HG03558 (cell line): ENCODE data around the gene SEC16A.
"Not testable (repeated sequence)": the region's sequence is repeated elsewhere in the genome, so short reads cannot be mapped to it uniquely, and the experiment has no call there.

Experiments used
- ATAC-seq: cut with Tn5 transposase; IDR thresholded peaks from one replicate; pipeline ENCODE4 v1.9.1; 2021; ENCODE audit warnings: moderate number of reproducible peaks; ENCODE audit not compliant: unreplicated experiment; ENCODE audit errors: extremely low read depth

The SEC16A gene

DNA sequence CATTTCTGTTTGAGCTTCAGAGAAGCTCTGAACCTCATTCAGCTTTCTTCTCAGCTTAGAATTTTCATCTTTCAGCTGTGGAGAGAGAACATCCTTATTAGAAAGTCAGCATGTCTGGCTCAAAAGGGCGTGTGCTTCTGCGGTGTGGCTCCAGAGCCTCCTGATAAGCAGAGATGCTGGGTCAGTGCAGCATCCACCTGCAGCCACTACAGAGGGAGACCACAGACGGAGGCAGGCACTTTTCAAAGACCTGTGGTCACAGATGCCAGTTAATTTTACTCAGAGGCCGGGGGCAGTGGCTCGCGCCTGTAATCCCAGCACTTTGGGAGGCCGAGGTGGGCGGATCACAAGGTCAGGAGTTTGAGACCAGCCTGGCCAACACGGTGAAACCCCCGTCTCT lies 76.9 kb downstream of the SEC16A start:
- ATAC-seq: not testable (repeated sequence)

DNA sequence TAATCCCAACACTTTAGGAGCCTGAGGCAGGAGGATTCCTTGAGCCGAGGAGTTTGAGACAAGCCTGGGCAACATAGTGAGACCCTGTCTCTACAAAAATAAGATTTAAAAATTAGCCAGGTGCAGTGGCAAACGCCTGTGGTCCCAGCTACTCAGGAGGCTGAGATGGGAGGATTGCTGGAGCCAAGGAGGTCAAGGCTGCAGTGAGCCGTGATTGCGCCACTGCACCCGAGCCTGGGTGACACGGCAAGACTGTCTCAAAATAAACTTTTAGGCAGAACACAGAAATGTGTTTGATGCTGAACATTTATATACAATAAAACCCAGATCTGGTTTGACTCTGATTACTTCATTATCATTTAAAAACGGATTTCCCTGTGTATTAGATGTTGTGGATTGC lies 77.4 kb downstream of the SEC16A start:
- no peak for ATAC-seq

DNA sequence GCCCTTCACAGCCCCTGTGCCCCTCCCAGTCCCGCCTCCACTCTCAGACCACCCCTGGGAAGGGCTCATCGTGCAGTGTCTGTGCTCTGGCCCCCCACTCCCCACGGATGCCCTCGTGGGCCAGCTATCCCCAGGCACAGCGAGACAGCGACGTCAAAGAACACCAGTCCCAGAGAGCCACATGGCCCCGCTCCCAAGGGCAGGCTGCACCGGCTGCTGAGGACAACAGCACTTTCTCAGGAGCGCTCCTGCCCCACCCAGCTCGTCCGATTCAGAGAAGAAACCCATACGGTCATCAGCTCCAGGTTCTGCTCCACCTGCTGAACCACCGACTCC lies 78.1 kb downstream of the SEC16A start:
- no peak for ATAC-seq

DNA sequence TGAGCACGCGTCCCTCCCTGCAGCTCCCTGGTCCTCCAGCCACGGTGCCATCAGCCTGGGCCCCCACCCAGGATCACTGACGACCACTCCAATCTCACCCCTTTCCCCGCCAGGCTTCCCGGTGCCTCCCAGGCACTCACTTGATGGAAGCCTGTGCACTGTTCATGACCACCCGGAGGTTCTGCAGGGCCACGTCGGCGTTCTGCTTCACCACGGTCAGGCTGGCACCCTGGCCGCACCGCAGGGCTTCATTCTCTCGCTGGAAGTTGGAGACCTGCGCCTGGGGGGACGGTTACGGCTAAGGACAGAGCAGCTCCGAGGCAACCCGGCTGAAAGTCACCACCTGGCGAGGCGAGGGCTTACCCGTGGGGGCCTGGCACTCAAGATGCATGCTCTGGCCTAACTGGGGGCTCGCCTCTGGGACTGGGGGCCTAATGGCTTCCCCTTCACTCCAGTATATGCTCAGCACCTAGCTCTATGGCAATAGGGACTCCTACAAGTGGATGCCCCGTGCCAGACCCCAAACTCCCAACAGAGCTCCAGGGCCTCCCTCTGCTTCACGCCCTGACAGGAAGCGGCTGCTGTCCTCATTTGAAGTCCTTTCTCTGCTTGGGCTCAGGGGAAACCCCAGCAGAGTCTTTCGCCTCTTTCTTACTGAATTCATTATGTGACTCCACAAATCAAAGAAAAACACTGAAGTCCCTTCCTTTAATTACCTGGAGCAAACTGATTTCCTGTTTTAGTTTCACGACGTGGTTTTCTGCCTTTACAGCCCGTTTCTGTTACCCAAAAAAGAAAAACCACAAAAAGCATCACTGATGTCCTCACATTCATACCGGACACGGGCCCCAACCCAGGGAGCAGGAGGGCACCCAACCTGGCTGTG lies 78.7 kb downstream of the SEC16A start:
- no peak for ATAC-seq

DNA sequence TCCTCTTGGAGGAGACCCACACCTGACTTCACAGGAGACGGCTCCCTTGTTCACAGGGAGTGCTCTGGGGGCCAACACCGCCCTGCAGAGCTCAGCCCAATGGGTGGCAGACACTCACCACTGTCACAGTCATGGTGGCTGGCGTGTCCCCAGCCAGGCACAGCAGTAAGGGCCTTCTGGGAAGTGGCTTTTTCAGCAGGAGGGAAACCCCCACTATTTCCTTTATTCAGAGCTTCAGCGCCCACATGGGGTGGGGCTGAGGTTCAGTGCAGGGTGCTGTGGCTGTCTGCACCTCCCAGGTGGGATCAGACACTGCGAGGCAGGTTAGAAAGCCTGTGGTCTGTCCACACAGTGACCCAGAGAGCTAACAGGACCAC lies 79.3 kb downstream of the SEC16A start:
- no peak for ATAC-seq

DNA sequence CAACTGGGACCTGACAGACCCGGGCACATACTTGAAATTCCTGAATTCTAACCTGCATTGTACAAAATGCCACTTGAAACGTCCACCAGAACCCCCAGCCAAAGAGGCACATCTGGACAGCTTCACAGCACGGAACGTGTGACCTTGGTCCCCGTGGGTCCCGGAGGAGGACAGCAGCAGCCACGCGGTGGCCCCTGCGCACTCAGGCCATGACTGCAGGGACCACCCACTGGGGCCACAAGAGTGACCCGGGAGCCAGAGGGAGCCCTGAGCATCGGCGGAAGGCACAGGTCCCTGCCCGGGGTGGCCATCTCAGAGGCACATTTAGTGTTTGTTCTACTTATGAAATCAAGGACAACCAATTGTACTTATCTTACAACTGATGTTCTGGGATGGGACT lies 80.8 kb downstream of the SEC16A start:
- no peak for ATAC-seq

DNA sequence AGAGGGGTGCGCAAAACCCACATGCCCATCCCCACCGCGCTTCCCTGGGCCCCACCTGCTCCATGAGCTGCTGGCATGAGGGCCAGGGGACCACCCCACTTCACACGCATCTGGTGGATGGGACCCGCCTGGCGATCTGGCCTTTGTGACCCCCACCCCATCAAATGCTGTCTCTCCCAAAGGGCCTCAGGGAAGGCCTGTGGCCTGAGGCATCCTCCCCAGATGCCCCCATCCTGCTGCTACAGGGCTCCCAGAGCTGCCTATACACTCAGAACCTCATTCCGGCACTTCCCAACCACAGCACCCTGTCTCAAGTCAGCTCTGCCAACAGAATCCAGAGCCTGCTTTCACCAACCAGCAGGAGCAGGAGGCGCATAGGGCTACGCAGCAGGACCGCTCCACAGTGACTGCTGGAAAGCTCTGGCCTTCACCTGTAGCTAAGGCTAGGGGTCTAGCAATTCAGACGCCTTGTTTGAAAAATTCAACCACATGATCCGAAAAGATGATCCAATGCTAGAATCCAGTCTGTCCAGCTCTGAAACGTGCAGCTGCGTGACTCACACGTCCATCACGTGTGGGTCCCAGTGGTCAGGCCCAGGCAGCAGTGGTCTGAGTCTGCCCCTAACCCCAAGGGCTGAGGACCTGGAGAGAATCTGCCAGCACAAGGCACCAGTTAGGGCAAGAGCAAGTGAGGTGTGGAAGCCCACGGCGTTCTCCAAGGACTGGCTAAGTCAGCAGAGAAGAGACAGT lies 81.5 kb downstream of the SEC16A start:
- no peak for ATAC-seq

DNA sequence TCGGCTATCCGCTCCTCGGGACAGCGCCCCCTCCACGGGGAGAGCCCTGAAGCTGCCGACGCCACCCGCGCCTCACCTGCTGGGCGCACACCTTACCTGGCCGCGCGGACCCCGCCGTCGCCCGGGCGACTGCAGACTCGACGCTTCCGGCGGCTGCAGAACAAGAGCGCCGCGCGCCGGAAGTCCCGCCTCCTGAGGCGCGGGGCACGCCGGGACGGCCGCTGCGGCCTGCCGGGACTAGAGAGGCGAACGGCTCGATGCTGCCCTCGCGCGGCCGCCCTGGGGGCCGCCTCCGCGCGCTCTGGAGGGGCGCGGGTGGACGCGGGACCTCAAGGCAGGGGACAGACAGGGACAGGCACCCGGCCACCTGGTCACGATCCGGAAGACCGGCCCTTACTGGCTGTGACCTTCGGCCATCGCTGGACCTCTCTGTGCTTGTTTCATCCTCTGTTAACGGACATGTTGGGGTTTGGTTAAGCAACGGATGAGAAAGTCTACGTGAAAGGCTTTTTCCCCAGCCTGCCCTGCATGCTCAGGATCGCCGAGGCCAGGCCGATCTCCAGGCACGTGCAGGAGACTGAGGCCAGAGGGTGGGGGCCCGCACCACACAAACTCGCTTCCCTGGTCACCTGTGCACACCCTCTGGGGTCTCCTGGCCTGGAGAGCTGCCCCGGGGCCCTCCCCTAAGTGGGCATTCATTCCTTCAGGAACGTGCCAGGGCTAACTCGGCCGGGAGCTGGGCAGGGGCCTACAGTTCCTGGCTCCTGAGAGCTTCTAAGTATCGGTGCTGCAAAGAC lies 82.6 kb downstream of the SEC16A start, which contains the start of gene SNAPC4:
Gene SNAPC4, minus strand, starts transcription at position 133 of the 797 bp plus-strand sequence. CDS start 1,742 bp downstream, outside the sequence.
- peak; percentile 38 for ATAC-seq

DNA sequence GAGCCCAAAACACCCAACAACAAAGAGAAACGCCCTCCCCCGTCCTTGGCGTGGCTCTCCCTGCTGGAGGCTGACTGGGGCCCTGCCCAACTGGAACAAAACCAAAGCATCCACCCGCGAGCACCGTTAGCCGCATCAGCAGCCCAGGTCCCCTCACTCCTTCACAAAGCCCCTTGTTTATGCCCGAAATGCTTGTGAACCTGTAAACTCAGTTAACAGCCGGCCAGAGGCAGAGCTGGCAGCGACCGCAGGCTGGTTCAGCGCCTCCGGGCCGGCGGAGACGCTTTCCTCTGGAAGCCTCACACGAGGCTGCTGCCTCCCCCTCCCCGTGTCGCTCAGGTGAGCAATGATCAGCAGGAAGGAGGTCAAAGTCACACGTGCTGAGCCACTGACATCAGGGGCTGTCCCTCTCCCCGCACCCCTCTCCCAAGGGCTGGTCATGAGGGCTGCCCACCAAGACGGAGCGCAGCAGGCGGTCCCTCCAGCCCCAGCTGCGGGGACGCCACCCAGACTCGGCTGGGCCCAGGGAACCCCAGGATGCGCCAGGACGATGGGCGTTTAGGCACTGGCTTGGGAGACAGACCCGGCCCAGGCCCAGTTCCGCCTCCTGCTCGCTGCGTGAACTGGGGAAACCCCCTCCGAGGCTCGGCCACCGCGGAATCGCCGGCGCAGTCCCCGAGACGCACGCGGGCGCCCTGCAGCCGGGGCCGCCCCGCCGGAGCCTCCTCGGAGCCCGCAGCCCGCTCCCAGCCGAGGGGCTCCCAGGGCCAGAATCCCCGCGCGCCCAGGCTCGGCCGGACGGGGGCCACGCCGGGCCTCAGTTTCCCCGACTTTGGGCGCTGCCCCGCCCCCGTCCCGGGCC lies 83.4 kb downstream of the SEC16A start:
- ATAC-seq: peak; percentile 16

DNA sequence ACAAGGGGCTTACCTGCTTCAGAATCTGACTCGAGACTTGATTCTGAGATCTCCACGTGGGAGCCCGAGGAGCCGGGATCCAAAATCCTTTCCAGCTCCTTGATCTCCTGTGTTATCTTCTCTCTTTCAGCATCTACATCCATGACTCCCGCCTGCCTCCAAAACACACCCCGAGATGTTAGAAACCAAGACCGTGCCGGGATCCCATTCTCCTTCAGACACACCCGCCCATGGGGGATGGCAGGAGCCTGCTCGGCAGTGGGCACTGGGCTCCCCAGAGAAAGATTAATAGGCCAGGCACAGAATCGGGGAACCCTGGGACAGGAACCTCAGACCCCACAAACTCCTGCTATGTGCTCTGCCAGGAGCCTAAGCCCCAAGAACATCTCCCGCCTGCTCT lies 84.6 kb downstream of the SEC16A start:
- ATAC-seq: no peak

DNA sequence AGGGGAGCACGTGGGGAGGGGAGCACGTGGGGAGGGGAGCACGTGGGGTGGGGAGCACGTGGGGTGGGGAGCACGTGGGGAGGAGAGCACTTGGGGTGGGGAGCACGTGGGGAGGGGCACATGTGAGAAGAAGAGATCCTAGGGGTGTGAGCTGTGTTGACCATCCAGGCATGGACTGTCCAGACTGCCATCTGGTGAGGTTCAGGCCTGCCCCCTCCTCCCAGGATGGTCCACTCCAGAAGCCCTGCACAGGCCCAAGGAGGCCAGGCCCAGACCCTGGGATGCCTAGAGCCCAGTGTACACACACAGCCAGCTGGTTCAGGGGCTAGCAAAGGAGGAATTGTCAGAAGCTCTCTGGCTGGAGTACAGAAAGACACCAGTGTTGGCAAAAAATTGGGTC lies 85.2 kb downstream of the SEC16A start:
- ATAC-seq: no peak

DNA sequence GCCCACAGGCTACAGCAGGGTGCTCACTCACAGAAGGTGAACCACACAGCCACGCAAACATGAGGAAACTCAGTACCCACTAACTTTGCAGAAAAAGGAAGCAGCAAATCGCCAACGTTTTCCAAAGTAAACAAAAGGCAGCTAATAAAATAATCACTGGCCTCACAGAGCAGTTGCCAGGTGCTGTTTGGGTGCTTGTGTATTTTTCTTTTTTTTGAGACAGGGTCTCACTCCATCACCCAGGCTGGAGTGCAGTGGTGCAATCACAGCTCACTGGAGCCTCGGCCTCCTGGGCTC lies 86.7 kb downstream of the SEC16A start:
- no peak for ATAC-seq

DNA sequence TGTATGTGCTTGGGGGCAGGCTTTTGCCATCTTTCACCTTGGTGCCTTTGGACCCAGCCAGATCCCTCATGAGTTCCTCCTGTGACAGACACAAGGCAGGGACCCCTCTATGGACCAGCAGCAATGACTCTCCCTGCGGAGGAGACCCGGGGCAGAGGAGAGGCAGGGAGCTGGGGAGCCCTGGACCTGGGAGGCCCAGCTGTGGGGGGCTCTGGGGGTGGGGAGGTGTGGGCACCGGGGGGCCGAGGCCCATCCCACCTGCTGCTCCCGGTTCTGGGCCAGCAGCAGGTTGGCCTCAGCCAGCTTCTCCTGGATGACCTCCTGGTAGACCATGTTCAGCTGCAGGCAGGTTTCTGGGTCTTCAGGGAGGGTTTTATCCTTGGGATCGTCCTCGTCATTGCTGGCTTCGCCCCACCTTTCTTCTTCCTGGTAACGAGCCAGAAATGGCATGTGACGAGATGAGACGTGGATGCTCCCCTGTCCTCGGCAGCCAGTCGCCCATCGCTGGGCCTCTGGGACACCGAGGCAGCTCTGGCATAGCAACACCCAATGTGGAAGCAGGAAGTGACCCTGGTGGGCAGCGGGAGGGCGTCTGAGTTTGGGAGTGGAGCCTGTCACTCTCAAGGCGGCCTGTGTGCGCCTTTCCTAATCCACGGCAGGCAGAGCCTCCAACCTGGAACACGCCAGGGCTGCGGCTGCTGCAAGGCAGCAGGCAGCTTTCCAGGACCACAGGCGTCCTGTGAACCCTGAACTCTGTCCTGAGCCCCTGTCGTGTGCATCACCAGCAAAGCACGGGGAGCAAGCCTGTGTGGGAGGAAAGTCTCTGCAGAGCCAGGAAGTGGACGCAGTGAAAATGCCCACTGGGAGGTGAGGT lies 87.3 kb downstream of the SEC16A start:
- no peak for ATAC-seq

DNA sequence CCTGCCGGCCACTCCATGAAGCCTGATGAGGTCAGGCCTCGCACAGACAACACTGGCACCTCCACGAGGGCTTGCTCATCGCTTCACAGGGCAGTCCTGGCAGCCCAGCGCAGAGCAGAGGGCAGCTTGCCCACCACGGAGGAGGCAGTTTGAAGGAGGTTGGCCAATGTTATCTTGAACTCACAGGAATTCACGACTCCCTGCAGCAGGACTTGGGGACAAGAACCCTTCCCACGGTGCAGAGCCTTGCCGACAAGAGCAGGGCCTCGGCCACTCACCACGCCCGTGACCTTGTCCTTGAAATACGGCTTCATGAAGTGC lies 87.9 kb downstream of the SEC16A start:
- no peak for ATAC-seq

DNA sequence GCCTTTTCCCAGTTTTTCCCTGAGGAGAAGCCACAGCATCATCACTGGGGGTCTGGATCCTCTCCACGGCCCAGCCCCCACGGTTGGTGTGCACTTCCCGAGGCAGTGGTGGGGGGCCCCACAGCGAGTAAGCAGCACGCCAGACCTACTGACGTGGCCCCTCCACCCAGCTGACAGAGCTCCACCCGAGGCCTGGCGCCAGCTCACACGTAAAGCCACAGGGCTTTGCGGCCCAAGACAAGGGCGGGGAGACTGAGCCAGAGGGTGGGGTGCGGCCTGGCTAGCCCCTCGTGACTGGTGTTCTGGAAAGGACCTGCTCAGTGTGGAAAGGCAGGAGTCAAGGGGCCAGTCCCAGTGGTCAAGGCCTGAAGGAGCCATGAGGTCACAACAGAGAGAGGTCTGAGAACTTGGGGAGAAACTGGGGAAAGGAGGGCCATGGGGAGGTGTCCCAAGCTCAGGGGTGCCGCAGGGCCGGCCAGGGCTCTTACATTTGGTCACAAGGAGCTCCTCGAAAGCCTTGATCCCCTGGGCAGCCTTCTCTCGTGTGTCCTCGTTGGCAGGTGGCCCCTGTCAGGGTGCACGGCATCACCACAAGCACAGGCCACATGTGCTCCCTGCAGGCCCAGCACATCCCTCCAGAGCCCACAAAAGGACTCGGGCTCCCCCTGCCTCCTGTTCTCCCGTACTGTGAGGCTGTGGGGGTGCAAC lies 88.4 kb downstream of the SEC16A start:
- no peak for ATAC-seq

DNA sequence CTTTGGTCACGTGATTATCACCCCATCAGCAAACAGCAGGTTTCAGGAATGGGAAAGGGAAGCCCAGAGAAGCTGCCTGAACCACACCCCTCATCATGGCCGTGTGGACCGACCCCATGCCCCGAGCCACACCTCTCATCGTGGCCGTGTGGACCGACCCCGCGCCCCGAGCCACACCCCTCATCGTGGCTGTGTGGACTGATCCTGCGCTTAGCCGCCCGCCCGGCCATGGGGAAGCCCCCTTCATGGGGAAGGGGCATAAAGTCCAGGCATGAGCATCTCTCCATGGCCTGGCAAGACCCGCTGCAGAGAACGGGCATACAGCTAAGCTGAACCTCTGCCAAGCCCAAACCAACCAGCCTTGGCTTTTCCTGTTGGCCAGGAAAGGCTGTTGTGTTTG lies 89.3 kb downstream of the SEC16A start:
- ATAC-seq: no peak

DNA sequence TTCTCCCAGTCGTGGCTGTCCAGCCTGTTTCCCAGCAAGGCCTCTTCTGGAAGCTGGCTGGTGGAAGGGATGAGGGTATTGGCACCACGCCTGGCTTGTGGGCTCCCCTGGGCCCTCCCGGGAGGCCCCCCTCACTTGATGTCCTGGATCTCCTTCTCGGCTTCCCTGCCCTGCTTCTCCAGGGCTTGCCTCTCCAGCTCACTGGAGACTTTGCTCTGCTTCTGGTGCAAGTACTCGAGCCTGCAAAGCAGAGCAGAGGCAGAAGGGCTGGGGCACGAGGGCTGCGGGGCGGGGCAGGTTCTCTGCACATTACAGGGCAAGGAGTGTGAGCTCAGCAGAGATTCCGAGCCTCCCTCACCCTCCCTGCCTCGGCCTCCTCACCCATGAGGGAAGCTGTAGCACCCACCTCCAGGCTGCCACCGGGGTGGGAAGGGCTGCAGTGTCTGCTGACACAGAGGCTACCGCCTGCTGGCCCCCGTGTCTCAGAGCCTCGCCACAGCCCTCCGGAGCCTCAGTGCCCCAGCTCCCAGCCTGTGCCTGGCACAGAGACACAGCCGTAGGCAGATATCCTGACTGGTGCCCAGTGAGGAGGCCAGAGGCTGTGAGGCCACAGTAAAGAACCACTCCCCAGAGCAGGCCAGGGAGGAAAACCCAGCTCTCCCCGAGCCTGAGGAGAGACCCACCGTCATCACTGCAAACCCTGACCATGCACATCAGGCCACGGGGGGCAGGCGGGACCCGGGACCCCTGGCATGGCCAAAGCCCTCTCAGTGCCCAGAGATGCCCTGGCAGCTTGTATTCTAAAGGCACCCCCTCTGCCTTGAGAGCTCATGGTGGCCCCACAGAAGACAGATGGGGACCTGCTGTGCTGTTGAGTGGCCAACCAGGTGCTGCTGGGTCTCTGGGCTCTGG lies 90.0 kb downstream of the SEC16A start:
- no peak for ATAC-seq
